HepG2 (cell line): Measurements from ENCODE around the gene SRP14. TPM values are rescaled to one million over a fixed set of nuclear protein-coding genes. Genes with fewer than 3 reads are reported as not detected.

Source experiments
- CC2D1A ChIP-seq: sonication (generic); formaldehyde crosslinking; IDR thresholded peaks from 2 replicates; pipeline ENCODE4 v1.8.1; 2023; ENCODE audit warnings: mild to moderate bottlenecking, missing genetic modification reagents
- HCFC1 ChIP-seq: fragments of 150-350 bp; IDR thresholded peaks from 2 replicates; pipeline ENCODE4 v1.6.1; 2014; ENCODE audit warnings: low read depth, low read length
- HMG20A ChIP-seq: IDR thresholded peaks from 2 replicates; pipeline ENCODE4 v1.6.1; 2016; ENCODE audit warnings: borderline replicate concordance
- HOXA5 ChIP-seq: sonication (generic); formaldehyde crosslinking; IDR thresholded peaks from 2 replicates; pipeline ENCODE4 v1.4.0; 2020; ENCODE audit warnings: missing genetic modification reagents
- NCOR1 ChIP-seq: fragments of 200-600 bp; sonication (generic); IDR thresholded peaks from 2 replicates; pipeline ENCODE4 v1.7.0; 2017; ENCODE audit warnings: antibody characterized with exemption, low read length, borderline replicate concordance
- POLR2A ChIP-seq, 2 experiments: IDR thresholded peaks; 2 replicates each; pipeline ENCODE4 v1.6.1; 2011; ENCODE audit warnings: low read depth in 2 of 2, low read length in 2 of 2, mild to moderate bottlenecking in 1 of 2, moderate library complexity in 1 of 2; ENCODE audit not compliant: insufficient read depth in 1 of 2
- SAP130 ChIP-seq: IDR thresholded peaks from 2 replicates; pipeline ENCODE4 v1.6.1; 2016; ENCODE audit warnings: low read depth
- SMARCE1 ChIP-seq: fragments of 450-650 bp; IDR thresholded peaks from 2 replicates; pipeline ENCODE4 v1.6.1; 2017; ENCODE audit warnings: borderline replicate concordance
- SMYD3 ChIP-seq: sonication (generic); formaldehyde crosslinking; IDR thresholded peaks from 2 replicates; pipeline ENCODE4 v1.8.1; 2023; ENCODE audit warnings: mild to moderate bottlenecking, missing genetic modification reagents
- TBX2 ChIP-seq: sonication (generic); formaldehyde crosslinking; IDR thresholded peaks from 2 replicates; pipeline ENCODE4 v1.5.0; 2020; ENCODE audit warnings: missing genetic modification reagents, mild to moderate bottlenecking, borderline replicate concordance
- TOE1 ChIP-seq: sonication (generic); formaldehyde crosslinking; IDR thresholded peaks from 2 replicates; pipeline ENCODE4 v1.4.0; 2020; ENCODE audit warnings: mild to moderate bottlenecking, missing genetic modification reagents
- ZNF557 ChIP-seq: sonication (generic); formaldehyde crosslinking; IDR thresholded peaks from 2 replicates; pipeline ENCODE4 v1.4.0; 2020; ENCODE audit warnings: missing genetic modification reagents
- ZNF883 ChIP-seq: sonication (generic); formaldehyde crosslinking; IDR thresholded peaks from 2 replicates; pipeline ENCODE4 v1.5.1; 2020; ENCODE audit warnings: mild to moderate bottlenecking, missing genetic modification reagents; ENCODE audit errors: not compliant biosample characterization
- polyA plus RNA-seq, 8 experiments: library from polyadenylated mRNA; depleted of rRNA in 3 of 8; stranded (reverse) in 7 of 8; unstranded in 1 of 8; fragments of >200 nt; fragmentation: Illumina TruSeq in 4 of 8; extraction: Trizol in 4 of 8; gene quantifications; 2 replicates each; pipeline versions ENCODE4 v1.2.1 to v1.2.3, GENCODE V29; 2011 to 2016; ENCODE audit warnings: low read depth in 4 of 8, missing spikeins in 1 of 8, mixed read lengths in 1 of 8; ENCODE audit not compliant: insufficient read depth in 1 of 8
- total RNA-seq, 5 experiments: library from RNA; depleted of rRNA; stranded (reverse); fragments of >200 nt; fragmentation: Illumina TruSeq; extraction: Trizol; gene quantifications; 2 replicates each; pipeline ENCODE4 v1.2.3, GENCODE V29; 2016; ENCODE audit warnings: low read depth in 1 of 5
- TF ChIP-seq, protein P1 (sequence below): sonication (generic); formaldehyde crosslinking; conservative IDR thresholded peaks from 2 replicates; pipeline ENCODE4 v1.8.1; 2023; ENCODE audit warnings: missing genetic modification reagents
- TF ChIP-seq, protein P2 (sequence below): sonication (generic); formaldehyde crosslinking; IDR thresholded peaks from 2 replicates; pipeline ENCODE4 v1.9.0; 2021; ENCODE audit warnings: missing genetic modification reagents, mild to moderate bottlenecking, borderline replicate concordance
- TF ChIP-seq, protein P3 (sequence below): sonication (generic); formaldehyde crosslinking; IDR thresholded peaks from 2 replicates; pipeline ENCODE4 v1.8.0; 2023; ENCODE audit warnings: mild to moderate bottlenecking, missing genetic modification reagents
- TF ChIP-seq, protein P4 (sequence below): sonication (generic); formaldehyde crosslinking; IDR thresholded peaks from 2 replicates; pipeline ENCODE4 v1.4.0; 2020; ENCODE audit warnings: missing genetic modification reagents, mild to moderate bottlenecking, borderline replicate concordance
- TF ChIP-seq, protein P5 (sequence below): sonication (generic); formaldehyde crosslinking; IDR thresholded peaks from 2 replicates; pipeline ENCODE4 v1.8.1; 2022; ENCODE audit warnings: mild to moderate bottlenecking, missing genetic modification reagents
- TF ChIP-seq, protein P6 (sequence below): sonication (generic); formaldehyde crosslinking; IDR thresholded peaks from 2 replicates; pipeline ENCODE4 v1.4.0; 2020; ENCODE audit warnings: mild to moderate bottlenecking, missing genetic modification reagents, borderline replicate concordance

The SRP14 gene
- total and polyA plus RNA-seq, 2 of the 13 experiments (the other 11 are each of a cell fraction or from before 2014, with no cell fraction given) = 208 to 356 TPM

DNA sequence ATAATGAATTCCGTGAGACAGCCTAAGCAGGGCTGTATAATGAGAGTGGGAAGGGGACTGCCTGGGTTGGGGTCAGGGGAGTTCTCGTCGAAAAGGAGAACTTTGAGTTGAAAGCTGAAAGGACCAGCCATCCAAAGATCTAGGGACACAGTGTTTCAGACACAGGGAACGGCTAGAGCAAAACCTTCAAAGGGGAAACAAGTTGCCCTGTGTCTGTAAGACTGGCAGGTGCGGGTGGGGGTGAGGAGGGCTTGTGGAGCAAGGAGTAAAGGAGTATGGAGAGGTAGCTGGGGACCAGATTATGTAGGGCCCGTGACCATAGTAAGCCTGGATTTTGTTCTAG is 1.3 kb upstream of the SRP14 start (continued):
- TF ChIP-seq, protein P1, sequence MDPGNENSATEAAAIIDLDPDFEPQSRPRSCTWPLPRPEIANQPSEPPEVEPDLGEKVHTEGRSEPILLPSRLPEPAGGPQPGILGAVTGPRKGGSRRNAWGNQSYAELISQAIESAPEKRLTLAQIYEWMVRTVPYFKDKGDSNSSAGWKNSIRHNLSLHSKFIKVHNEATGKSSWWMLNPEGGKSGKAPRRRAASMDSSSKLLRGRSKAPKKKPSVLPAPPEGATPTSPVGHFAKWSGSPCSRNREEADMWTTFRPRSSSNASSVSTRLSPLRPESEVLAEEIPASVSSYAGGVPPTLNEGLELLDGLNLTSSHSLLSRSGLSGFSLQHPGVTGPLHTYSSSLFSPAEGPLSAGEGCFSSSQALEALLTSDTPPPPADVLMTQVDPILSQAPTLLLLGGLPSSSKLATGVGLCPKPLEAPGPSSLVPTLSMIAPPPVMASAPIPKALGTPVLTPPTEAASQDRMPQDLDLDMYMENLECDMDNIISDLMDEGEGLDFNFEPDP (CRISPR knock-in tag) = no peak
- TF ChIP-seq POLR2A (IDR thresholded peaks at IDR 0.05; ENCODE audit: insufficient read depth in 1 of 2, low read depth in 2 of 2, low read length in 2 of 2) (0 out of 4 replicates have a peak, but pooled peaks of 1 of the 2 experiments have one; percentile 23), HOXA5 (CRISPR knock-in tag) (no peak), TOE1 (no peak), SMYD3 (0 out of 2 replicates have a peak, but pooled peaks have one; percentile 14), HCFC1 (no peak), HMG20A (CRISPR knock-in tag) (no peak), SAP130 (CRISPR knock-in tag) (no peak), NCOR1 (no peak), TBX2 (CRISPR knock-in tag) (0 out of 2 replicates have a peak, but pooled peaks have one; percentile 5), ZNF557 (no peak), SMARCE1 (no peak), ZNF883 (no peak), CC2D1A (CRISPR knock-in tag) (no peak)
- TF ChIP-seq, protein P2, sequence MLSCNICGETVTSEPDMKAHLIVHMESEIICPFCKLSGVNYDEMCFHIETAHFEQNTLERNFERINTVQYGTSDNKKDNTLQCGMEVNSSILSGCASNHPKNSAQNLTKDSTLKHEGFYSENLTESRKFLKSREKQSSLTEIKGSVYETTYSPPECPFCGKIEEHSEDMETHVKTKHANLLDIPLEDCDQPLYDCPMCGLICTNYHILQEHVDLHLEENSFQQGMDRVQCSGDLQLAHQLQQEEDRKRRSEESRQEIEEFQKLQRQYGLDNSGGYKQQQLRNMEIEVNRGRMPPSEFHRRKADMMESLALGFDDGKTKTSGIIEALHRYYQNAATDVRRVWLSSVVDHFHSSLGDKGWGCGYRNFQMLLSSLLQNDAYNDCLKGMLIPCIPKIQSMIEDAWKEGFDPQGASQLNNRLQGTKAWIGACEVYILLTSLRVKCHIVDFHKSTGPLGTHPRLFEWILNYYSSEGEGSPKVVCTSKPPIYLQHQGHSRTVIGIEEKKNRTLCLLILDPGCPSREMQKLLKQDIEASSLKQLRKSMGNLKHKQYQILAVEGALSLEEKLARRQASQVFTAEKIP (CRISPR knock-in tag) = no peak
- TF ChIP-seq, protein P3, sequence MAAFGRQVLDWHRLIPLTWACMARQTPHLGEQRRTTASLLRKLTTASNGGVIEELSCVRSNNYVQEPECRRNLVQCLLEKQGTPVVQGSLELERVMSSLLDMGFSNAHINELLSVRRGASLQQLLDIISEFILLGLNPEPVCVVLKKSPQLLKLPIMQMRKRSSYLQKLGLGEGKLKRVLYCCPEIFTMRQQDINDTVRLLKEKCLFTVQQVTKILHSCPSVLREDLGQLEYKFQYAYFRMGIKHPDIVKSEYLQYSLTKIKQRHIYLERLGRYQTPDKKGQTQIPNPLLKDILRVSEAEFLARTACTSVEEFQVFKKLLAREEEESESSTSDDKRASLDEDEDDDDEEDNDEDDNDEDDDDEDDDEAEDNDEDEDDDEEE (CRISPR knock-in tag) = 0 out of 2 replicates have a peak, but pooled peaks have one; percentile 42
- TF ChIP-seq, protein P4, sequence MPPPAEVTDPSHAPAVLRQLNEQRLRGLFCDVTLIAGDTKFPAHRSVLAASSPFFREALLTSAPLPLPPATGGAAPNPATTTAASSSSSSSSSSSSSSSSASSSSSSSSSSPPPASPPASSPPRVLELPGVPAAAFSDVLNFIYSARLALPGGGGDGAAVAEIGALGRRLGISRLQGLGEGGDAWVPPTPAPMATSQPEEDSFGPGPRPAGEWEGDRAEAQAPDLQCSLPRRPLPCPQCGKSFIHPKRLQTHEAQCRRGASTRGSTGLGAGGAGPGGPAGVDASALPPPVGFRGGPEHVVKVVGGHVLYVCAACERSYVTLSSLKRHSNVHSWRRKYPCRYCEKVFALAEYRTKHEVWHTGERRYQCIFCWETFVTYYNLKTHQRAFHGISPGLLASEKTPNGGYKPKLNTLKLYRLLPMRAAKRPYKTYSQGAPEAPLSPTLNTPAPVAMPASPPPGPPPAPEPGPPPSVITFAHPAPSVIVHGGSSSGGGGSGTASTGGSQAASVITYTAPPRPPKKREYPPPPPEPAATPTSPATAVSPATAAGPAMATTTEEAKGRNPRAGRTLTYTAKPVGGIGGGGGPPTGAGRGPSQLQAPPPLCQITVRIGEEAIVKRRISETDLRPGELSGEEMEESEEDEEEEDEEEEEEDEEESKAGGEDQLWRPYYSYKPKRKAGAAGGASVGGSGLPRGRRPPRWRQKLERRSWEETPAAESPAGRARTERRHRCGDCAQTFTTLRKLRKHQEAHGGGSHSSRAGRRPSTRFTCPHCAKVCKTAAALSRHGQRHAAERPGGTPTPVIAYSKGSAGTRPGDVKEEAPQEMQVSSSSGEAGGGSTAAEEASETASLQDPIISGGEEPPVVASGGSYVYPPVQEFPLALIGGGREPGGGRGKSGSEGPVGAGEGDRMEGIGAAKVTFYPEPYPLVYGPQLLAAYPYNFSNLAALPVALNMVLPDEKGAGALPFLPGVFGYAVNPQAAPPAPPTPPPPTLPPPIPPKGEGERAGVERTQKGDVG (CRISPR knock-in tag) = no peak
- TF ChIP-seq, protein P5, sequence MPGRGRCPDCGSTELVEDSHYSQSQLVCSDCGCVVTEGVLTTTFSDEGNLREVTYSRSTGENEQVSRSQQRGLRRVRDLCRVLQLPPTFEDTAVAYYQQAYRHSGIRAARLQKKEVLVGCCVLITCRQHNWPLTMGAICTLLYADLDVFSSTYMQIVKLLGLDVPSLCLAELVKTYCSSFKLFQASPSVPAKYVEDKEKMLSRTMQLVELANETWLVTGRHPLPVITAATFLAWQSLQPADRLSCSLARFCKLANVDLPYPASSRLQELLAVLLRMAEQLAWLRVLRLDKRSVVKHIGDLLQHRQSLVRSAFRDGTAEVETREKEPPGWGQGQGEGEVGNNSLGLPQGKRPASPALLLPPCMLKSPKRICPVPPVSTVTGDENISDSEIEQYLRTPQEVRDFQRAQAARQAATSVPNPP (CRISPR knock-in tag) = no peak
- TF ChIP-seq, protein P6, sequence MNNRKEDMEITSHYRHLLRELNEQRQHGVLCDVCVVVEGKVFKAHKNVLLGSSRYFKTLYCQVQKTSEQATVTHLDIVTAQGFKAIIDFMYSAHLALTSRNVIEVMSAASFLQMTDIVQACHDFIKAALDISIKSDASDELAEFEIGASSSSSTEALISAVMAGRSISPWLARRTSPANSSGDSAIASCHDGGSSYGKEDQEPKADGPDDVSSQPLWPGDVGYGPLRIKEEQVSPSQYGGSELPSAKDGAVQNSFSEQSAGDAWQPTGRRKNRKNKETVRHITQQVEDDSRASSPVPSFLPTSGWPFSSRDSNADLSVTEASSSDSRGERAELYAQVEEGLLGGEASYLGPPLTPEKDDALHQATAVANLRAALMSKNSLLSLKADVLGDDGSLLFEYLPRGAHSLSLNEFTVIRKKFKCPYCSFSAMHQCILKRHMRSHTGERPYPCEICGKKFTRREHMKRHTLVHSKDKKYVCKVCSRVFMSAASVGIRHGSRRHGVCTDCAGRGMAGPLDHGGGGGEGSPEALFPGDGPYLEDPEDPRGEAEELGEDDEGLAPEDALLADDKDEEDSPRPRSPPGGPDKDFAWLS (CRISPR knock-in tag) = no peak
